GM12878 (cell line): Measurements from ENCODE around the gene WDFY3.

ENCODE experiments used
- EED ChIP-seq: sonication (generic); IDR thresholded peaks from 2 replicates; pipeline ENCODE4 v1.6.1; 2016; ENCODE audit warnings: antibody characterized with exemption, low read depth
- HDAC6 ChIP-seq: fragments of 200-600 bp; sonication (generic); IDR thresholded peaks from one replicate; pipeline ENCODE4 v1.8.0; 2017; ENCODE audit warnings: antibody characterized with exemption; ENCODE audit not compliant: unreplicated experiment
- PAX5 ChIP-seq: IDR thresholded peaks from 2 replicates; pipeline ENCODE4 v1.6.1; 2011; ENCODE audit warnings: low read depth, low read length, borderline replicate concordance
- RCOR1 ChIP-seq: conservative IDR thresholded peaks from 2 replicates; pipeline ENCODE4 v1.6.1; 2012; ENCODE audit warnings: low read depth, low read length, improper control_type of control experiment
- SMARCA5 ChIP-seq: fragments of 450-650 bp; IDR thresholded peaks from 2 replicates; pipeline ENCODE4 v1.6.1; 2017; ENCODE audit warnings: mild to moderate bottlenecking
- SMC3 ChIP-seq: IDR thresholded peaks from 2 replicates; pipeline ENCODE4 v1.6.1; 2011; ENCODE audit warnings: low read length, improper control_type of control experiment, borderline replicate concordance
- TF ChIP-seq, protein P1 (sequence below), 3 experiments: IDR thresholded peaks in 2 of 3; conservative IDR thresholded peaks in 1 of 3; 2 replicates each; pipeline ENCODE4 v1.5.1; 2011; ENCODE audit warnings: low read depth in 3 of 3, low read length in 3 of 3, mild to moderate bottlenecking in 3 of 3, control low read depth in 2 of 3, moderate library complexity in 2 of 3, inconsistent platforms in 1 of 3, mixed read lengths in 1 of 3; ENCODE audit not compliant: control insufficient read depth in 2 of 3, insufficient read depth in 1 of 3; ENCODE audit errors: extremely low read depth in 1 of 3

DNA sequence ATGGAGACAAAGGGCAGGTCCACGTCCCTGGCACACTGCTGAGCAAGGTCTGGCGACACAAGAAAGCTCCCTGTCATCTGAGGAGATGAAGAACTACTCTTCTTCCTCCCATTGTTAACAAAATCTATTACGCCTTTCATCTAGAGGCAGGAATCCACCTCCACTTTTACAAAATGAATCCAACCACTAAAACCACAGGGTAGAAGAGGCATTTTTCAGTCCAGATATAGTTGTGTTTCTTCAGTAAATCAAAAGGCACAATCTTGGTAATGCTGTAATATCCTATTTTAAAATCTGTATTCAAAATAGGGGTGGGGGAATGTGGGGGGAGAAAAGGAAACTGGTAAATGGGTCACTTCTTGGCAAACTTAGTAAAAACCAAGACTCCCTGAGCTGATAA is 282.1 kb downstream of the WDFY3 start:
- no peak for TF ChIP-seq HDAC6
- TF ChIP-seq EED, result no peak
- TF ChIP-seq SMARCA5, result no peak
- TF ChIP-seq PAX5, result no peak
- TF ChIP-seq RCOR1, result no peak
- no peak for TF ChIP-seq SMC3
- TF ChIP-seq, protein P1, sequence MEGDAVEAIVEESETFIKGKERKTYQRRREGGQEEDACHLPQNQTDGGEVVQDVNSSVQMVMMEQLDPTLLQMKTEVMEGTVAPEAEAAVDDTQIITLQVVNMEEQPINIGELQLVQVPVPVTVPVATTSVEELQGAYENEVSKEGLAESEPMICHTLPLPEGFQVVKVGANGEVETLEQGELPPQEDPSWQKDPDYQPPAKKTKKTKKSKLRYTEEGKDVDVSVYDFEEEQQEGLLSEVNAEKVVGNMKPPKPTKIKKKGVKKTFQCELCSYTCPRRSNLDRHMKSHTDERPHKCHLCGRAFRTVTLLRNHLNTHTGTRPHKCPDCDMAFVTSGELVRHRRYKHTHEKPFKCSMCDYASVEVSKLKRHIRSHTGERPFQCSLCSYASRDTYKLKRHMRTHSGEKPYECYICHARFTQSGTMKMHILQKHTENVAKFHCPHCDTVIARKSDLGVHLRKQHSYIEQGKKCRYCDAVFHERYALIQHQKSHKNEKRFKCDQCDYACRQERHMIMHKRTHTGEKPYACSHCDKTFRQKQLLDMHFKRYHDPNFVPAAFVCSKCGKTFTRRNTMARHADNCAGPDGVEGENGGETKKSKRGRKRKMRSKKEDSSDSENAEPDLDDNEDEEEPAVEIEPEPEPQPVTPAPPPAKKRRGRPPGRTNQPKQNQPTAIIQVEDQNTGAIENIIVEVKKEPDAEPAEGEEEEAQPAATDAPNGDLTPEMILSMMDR (IDR thresholded peaks at IDR 0.05 in 2 of 3, conservative IDR thresholded peaks at IDR 0.05 in 1 of 3; ENCODE audit: control insufficient read depth in 2 of 3, extremely low read depth in 1 of 3, insufficient read depth in 1 of 3, low read depth in 3 of 3, low read length in 3 of 3), result no peak
